HG02763 (cell line): ENCODE measurements around the gene C1QTNF6.
"Not testable (repeated sequence)": the region's sequence is repeated elsewhere in the genome, so short reads cannot be mapped to it uniquely, and the experiment has no call there.

ENCODE experiments used
- ATAC-seq: cut with Tn5 transposase; IDR thresholded peaks from one replicate; pipeline ENCODE4 v1.9.1; 2021; ENCODE audit warnings: mild to moderate bottlenecking, moderate library complexity; ENCODE audit not compliant: unreplicated experiment

Gene C1QTNF6

DNA sequence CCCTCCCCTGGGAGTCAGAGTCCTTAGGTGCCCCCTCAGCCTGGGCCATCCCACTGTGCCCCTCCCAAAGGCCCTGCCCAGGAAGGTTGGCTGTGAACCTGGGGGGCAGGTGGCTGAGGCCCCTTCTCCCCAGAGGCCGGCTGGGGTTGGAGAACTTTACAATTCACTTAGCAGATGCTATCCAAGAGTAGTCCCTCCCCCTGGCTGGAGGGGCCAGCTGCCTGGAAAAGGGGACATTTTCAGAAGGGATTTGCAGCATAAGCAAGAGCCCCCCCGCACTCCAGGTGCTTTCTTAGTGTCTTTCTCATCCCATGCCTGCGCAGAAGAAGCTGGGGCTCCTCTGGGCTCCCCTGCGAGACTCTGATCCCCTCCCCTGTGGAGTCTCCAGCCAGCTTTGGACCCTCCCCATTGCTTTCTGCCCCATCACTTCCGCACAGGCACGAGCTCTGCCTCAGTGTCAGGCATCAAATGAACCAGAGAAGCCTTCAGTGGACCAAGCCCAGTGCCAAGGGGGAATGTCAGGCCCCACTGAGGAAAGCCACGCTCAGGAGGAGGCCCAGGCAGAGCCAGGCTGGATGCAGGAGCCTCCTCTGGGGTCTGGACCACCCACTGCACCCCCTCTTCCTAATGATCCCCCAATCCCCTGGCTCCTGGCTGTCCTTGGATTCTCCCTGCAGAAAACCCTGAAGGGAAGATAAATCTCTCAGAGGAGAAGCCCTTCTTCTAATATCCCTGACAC is 20.5 kb upstream of the C1QTNF6 start:
- ATAC-seq = no peak

DNA sequence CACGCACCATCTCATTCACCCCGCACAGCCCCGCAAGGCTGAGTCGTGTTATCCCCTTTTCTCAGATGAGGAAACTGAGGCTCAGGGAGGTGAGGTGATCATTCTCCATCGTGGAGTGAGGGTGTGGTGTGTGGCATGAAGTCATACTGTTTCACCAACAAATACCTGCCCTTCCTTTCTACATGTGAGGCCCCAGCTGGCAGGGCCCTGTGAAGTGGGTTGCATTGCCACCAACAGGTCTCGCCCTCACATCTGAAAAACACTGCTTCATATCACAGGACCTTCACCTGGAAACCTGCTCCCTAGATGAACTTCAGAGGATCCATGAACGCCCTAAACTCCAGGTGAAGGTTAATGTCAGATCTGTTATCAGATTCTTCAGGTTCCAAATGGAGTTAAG is 19.9 kb upstream of the C1QTNF6 start:
- no peak for ATAC-seq

DNA sequence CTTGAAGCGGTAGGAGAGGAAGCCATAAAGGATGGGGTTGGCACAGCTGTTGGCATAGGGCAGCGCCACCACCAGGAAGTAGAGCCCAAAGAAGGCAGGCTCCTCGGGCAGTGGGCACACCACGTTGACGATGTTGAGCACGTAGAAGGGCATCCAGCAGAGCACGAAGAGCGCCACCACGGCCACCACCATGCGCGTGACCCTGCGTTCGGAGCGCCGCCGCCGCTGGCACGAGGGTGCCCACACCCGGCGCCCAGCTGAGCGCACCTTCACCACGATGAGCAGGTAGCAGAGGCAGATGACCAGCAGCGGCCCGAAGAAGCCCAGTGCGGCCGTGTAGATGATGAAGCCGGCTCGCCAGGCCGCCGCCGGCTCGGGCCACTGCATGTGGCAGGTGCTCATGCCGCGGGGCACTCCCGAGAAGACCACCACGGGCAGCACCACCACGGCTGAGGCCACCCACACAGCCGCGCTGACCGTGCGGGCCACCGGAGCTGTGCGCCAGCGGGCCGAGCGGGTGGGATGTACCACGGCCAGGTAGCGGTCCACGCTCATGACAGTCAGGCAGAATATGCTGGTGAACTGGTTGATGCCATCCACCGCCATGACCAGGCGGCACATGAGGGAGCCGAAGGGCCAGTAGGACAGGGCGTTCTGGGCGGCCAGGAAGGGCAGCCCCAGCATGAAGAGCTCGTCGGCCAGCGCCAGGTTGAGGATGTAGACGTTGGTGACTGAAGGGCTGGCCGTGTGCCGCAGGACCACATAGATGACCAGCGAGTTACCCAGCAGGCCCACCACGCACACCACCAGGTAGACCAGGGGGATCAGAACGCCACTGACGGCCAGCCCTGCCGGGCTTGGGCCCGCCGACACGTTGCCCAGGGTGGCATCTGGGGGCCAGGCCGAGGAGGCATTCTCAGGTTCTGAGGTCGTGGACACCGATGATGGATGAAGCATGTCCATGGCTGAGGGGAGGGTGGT is 19.1 kb upstream of the C1QTNF6 start:
- no peak for ATAC-seq

DNA sequence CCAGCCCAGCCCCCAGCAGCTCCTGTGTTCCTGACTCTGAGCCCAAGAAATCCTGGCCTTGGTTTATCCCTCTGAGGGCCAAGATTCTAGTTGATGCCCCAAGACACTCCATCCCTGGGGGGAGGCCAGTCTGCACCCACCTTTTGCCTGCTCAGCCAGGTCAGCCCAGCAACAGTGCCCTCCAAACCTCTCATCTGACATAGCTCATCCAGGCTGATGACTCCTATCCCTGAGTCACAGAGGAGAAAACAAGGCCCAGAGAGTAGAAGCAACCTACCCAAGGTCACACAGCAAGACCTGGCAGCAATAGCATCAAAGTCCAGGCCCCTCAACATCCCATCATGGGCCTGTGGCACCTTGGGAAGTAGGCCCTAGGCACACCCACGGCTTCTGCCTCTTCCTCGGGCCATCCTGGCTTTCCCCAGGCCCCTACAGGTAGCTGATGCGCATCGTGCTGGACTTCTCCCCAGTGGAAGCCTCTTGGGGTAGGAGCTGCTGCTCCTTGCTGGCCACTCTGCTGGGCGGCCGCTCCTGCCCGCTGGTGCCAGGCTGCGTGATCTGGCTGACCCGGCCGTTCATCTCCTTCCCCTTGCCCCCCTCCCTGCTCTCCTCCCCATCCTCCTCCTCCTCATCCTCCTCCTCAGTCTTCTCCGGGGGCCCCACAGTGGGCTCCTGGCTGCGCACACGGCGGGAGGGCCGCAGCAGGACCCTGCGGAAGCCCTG is 18.2 kb upstream of the C1QTNF6 start:
- no peak for ATAC-seq

DNA sequence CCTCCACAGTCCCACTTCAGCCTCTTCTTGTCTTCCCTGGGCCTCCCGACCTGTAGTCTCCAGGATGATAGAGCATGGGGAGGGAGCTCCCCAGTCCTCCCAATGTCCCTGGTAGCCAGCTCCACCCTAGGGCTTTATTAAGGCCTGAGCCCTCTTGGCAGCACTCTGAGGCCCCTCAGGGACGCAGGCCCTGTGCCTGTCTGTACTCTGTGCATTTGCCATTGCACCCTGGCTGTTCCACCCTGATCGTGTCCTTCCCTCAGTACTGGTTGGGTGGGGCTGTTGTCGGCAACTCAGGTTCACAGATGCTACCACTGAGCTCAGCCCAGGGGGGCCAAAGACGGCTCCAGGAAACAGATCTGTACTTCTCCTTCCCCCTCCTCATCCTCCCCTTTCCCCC is 17.0 kb upstream of the C1QTNF6 start:
- no peak for ATAC-seq

DNA sequence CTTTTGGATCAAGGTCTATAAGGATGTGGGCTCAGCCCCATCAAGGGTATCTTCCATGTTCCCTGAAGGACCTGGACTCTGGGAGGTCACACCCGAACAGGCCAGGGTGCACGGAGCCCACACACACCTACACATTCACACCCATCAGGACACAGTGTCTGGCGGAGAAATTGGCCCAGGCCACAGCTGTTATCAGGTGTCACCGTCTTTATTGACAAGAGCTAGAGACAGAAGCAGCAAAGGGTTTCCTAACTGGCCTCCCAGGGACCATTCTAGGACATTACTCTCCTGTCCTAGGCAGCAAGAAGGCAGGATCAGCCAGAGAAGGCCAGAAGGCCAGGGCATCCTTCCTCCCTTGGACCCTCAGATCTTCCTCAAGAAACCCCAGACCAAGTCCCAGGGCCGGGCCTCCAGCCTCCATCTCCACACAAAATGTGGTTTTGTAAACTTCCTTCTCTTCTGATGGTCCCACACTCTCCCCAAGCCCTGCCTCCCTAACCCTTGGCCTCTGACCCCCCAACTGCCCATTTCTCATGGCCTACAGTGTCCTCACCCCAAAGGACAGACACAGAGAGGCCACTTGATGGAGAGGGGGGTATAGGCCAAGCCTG is 16.1 kb upstream of the C1QTNF6 start:
- ATAC-seq = no peak

DNA sequence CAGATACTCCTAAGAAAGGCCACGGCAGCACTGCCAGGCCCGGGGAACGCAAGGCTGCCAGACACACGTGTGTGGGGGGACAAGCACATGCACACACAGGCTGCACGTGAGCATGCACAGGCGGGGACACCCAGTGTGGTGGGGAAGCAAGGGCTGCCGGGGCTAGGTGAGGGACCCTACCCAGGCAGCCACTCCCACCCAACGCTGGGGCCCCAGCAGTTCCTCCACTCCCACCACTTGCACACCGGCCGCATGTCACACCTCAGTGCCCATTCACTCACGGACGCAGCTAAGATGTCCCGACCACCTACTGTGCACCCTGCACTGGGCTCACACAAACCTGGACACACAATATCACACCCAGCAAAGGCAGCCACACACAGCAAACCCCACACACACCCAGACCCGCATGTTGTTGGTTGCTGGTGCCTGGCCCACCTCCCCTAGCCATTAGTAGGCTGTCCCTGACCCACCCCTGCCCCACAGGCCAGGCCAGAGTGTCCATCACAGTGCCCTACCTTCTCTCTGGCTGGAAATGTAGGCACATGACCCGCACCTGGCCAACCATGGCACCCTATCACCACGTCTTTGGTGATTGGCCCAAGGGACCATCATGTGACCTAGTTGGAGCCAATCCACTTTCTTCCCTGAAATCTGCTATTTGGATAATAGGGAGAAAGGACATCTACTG is 15.5 kb upstream of the C1QTNF6 start:
- ATAC-seq = no peak

DNA sequence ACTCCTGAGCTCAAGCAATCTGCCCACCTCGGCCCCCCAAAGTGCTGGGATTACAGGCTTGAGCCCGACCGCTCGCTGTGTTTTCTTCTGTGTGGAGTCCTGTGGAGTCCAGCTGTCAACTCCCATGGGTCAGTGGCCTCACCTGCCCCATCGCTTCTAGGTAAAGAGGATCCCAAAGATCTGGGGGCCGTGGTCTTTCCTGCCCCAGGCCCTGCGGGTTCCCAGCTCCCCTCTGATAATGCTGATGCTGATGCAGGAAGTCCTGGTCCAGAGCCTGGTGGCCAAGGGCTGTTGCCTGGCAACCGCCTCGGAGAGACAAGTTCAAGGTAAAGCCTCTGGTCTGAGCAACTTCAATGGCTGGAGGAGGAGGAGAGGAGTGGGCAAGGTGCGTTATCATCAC is 14.7 kb upstream of the C1QTNF6 start:
- ATAC-seq = no peak

DNA sequence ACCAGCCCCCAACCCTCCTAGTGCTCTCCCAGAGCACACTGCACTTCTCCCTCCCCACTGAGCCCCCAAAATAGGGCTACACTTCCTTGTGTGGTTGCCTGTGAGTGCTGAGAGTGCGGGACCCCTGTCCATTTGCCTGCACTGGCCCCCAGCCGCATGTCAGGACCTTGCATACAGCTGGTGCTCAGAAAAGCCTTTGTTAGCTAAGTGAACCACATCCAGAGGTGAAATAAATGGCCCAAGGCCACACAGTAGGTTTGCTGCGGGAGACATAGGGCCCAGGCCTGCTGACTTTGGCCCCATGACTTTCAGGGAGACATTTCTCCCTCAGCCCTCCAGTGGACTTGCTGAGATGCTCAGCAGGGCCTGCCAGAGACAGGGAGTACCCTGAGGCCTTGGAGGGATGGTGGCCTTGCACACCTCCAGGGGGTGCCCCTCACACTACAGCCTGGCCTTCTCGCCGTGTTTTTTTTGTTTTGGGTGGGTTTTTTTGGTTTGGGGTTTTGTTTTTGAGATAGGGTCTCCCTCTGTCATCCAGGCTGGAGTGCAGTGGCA is 14.0 kb upstream of the C1QTNF6 start:
- no peak for ATAC-seq

DNA sequence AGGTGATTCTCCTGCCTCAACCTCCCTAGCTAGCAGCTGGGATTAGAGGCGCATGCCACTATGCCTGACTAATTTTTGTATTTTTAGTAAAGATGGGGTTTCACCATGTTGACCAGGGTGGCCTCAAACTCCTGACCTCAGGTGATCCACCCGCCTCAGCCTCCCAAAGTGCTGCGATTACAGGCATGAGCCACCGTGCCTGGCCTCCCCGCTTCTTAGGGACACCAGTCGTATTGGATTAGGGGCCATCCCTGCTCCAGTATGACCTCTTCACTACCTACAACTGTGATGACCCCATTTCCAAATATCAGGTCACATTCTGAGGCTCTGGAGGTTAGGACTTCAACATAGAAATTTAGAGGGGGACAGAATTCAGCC is 13.4 kb upstream of the C1QTNF6 start:
- not testable (repeated sequence) for ATAC-seq

DNA sequence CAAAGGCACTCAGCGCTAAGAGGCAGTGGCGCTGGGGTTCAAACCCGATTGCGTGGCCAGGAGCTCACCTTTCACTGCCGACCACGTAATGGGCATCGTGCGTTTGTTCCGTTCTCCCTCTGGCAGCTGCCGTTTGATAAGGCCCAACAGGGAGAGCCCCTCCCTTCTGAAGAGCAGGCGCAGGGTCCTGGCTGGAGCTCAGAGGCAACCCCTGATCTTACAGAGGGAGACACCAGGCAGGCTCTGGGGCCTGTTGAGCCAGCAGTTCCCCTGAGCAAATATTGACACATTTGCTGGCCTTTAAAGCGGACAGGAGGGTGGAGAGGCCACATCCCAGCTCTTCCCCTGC is 11.7 kb upstream of the C1QTNF6 start:
- ATAC-seq = no peak

DNA sequence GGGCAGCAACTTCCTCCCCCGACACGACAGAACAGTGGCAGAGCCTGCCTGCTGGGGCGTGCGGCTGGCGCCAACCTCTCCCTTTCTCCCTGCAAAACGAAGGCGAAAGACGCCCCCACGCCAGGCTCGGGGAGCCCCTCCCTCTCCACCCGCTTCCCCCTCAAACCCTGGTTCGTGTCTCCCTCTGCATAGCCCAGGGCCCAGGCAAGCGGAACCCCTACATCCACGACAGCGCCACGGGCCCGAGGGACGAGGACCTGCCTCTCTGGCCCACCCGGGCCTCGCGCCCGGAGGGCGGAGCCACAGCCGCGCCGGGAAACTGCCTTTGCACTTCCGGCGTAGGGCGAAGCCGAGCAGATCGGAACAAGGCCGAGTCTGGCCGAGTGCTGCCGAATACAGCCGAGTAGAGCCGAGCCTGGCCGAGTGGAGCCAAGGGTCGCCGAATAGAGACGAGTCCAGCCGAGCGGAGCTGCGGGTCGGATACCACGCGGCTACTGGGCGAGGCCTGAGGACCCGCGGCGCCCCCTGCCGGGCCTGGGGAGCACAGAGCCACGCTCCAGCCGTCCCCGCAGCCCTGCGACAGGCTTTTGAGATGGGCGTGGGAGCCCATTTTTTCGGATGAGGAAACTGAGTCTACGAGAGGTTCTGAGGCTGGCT is 11.2 kb upstream of the C1QTNF6 start:
- peak; percentile 94 for ATAC-seq

DNA sequence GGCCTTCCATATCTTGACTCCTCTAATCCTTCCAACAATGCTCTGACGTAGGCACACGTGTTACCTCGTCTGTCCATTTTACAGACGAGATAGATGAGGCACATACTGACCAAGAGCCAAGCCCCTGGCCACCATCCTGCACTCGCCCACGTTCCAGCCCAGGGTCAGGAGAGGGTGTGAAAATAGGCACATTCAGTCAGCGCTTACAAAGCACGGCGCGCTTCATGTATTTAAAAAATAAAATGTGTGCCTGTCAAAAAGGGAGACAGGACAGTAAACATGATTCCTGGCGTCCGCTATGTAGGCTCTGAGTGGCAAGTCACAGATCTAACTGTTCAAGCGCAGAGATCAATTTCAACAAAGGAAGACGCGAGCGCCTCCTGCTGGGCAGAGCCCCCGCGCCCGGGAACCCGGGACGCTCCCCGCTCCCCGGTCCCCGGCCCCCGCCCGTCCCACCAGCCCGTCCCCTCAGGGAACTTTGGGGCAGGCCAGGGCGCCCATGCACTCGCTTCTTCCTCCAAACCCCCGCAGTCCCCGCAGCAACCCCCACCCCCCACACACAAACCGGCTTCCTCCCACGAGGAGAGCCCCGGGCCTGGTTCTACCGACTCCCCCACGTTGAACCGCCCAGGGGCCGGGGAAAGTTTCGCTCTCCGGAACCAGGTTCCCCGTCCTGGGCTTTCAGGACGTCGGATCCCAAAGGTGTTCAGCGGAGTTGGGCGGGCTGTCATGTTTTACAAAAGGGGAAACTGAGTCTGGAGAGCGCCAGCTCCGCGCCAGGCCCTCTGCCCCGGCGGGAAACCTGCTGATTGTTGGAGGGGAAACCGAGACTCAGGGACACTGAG is 10.4 kb upstream of the C1QTNF6 start:
- no peak for ATAC-seq

DNA sequence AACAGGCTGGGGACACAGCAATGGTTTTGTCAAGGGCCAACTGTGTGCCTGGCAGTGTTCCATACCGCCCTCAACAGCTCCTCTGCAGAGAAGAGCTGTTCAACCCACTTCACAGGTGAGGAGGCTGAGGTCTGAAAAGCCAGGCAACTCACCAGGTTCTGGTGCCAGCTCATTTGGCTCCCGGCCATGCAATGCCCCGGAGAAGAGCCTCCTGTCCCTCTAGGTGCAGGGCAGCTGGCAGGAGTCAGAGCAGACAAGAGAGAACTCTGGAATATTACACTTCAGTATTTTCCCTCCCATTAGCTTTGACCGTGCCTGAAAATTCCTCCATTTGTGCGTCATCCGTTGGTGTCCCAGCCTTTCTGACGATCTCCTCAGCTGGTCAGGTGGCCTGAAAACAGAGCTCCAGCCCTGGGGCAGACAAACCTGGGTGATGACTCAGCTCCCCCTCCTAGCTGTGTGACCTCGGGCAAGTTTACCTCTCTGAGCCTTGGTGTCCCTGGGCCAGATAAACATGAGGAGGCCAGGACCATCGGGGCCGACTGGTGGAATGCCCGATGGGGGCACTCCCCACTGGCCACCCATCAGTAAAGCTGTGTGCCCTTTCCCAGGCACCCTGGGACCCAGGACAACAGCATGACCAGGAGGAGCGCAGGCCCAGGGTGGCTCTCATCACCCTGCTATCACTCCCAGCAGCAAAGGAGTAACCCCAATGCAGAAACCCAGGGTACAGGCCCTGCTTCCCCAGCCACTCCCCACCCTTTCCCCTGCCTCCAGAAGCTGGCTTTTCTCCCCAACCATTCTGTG is 9.6 kb upstream of the C1QTNF6 start:
- no peak for ATAC-seq

DNA sequence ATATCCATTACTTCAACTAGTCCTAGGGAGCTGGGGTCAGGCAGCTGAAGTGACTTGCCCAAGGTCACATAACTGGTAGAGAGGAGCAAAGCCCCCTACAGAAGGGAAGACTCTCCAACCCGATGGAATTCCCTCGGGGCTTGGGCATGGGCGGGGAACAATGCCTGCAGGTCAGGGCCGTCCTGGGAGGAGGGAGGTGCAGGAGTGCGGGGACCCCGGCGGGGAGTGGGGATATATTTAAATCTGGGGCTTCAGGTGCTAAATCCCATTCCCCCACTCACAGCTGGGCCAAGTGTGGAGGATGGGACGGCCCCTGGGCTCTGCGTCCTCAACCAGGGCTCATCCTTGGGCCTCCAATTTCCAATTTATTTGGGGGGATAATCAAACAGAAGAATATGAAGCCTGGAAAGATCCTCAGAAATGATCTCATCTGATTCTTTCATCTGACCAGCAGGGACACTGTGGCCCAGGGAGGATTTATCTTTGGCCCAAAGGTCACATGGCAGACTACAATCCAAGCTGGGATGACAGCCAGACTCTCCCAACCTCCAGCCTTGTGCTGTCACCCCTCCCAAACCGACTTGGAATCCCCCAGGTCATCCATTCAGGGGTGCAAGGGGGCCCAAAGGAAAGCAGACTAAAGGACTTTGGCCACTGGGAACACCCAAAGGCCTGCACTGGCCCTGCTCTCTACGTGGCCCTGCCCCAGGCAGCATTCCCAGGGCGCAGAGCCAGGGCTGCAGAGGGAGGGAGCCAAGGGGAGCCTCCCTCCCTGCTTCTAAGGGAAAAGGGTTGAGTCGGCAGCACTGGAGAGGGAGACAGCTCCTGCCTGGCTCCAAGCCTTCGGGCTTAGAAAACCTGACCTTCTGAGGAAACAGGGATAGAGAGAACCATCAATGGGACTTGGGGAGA is 8.7 kb upstream of the C1QTNF6 start:
- ATAC-seq = no peak

DNA sequence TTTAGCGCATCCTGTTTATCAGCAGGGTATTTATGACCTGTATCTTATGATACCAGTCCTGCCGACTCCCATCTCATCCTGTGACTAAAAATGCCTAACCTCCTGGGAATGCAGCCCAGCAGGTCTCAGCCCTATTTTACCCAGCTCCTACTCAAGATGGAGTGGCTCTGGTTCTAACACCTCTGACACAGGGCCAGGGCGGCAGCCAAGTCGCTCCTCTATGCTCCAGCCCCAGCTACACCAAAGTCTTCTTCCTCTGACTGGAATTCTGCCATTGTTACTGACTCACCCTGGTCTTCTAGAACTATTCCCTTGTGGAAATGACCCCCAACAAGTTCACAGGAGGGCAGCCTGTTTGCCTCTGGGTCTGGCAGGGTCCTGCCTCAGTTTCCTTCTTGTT is 7.9 kb upstream of the C1QTNF6 start:
- ATAC-seq = no peak

DNA sequence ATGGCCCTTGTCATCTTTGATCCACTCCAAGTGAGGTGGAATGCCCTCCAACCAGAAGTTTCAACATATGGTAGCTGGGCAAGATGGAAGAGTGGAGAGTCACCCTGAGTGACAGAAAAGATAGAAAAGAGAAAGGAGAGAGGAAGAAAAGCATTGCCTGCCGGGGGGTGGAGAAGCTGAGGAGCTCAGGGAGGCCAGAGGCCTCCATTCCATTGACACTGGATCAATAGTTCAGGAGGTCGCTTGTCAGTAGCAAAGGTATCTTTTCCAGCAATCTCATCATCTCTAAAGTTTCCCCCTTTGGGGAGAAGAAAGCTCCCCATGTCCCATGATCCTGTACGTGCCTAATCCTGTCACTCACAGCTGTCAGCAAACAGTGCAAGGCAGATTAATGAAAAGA is 6.7 kb upstream of the C1QTNF6 start:
- no peak for ATAC-seq
